Measurements from ENCODE around the gene HELZ. TPM values are rescaled to one million over a fixed set of nuclear protein-coding genes. Genes with fewer than 3 reads are reported as not detected.
A peak's percentile ranks its signal among the peaks of the same experiment; 100 is the strongest.

The HELZ gene
- total and polyA plus RNA-seq, 7 donors: 1.8 to 55.7 (median 30.8) TPM

GRCh38 chr17:67212714-67213417, 32.1 kb downstream of the HELZ start:
- H3K36me3 ChIP-seq (ENCODE audit: insufficient read depth in 1 of 2, low read depth in 1 of 2): peaks cover 0 to 50% of the 10 kb centered on the region in 2 donors
- no peak for ATAC-seq
- intact Hi-C loops (cut with DNase I): no loop called here
- H3K4me3 ChIP-seq: no peak overlapping the region
- WGBS, 3 donors: 58 to 72% (median 65%) methylated on average over 9 of the region's 9 CpGs
- H3K27ac ChIP-seq: no peak overlapping the region
- no peaks in the 10 kb centered on the region for H3K9me3 ChIP-seq
- no peak for TF ChIP-seq CTCF (IDR thresholded peaks at IDR 0.05)
- DNase-seq: no peak
- no peaks in the 10 kb centered on the region for H3K27me3 ChIP-seq (ENCODE audit: insufficient read depth in 3 of 3, low read length in 2 of 3)
- H3K4me1 ChIP-seq: peaks cover 13% of the 10 kb centered on the region

- peaks cover 0 to 43% of the 10 kb centered on the region in 2 donors for H3K36me3 ChIP-seq (ENCODE audit: insufficient read depth in 1 of 2, low read depth in 1 of 2)
- H3K27ac ChIP-seq: no peak overlapping the region
- DNase-seq (no peak), ATAC-seq (no peak)
- H3K4me1 ChIP-seq: peaks cover 13% of the 10 kb centered on the region
- no peak for TF ChIP-seq CTCF (IDR thresholded peaks at IDR 0.05)
- no peaks in the 10 kb centered on the region for H3K9me3 ChIP-seq
- H3K27me3 ChIP-seq (ENCODE audit: insufficient read depth in 3 of 3, low read length in 2 of 3): no peaks in the 10 kb centered on the region
- WGBS, 3 donors: 84 to 95% (median 93%) methylated on average over 5 of the region's 5 CpGs
- intact Hi-C loops (cut with DNase I): no loop called here
- H3K4me3 ChIP-seq: no peak overlapping the region
Measured at GRCh38 chr17:67212231-67212630, 32.8 kb downstream of the HELZ start.

GRCh38 chr17:67211742-67212141, 33.3 kb downstream of the HELZ start:
- intact Hi-C loops (cut with DNase I): no loop called here
- Histone ChIP-seq H3K36me3 (ENCODE audit: insufficient read depth in 1 of 2, low read depth in 1 of 2) (peaks cover 0 to 38% of the 10 kb centered on the region in 2 donors), H3K27ac (no peak overlapping the region), H3K9me3 (no peaks in the 10 kb centered on the region), H3K4me3 (no peak overlapping the region), H3K4me1 (peaks cover 13% of the 10 kb centered on the region), H3K27me3 (ENCODE audit: insufficient read depth in 3 of 3, low read length in 2 of 3) (no peaks in the 10 kb centered on the region)
- ATAC-seq: peak in 1 of 4 donors; percentile 43
- DNase-seq: no peak
- TF ChIP-seq CTCF (IDR thresholded peaks at IDR 0.05): no peak
- 94% methylated on average over 5 of the region's 5 CpGs for WGBS, 3 donors

GRCh38 chr17:67210915-67211314, 34.1 kb downstream of the HELZ start:
- ATAC-seq: no peak
- H3K27ac ChIP-seq: no peak overlapping the region
- intact Hi-C loops (cut with DNase I): no loop called here
- no peak for DNase-seq
- H3K4me1 ChIP-seq: peaks cover 10% of the 10 kb centered on the region
- TF ChIP-seq CTCF (IDR thresholded peaks at IDR 0.05): no peak
- no peaks in the 10 kb centered on the region for H3K27me3 ChIP-seq (ENCODE audit: insufficient read depth in 3 of 3, low read length in 2 of 3)
- H3K4me3 ChIP-seq: no peak overlapping the region
- peaks cover 0 to 31% of the 10 kb centered on the region in 2 donors for H3K36me3 ChIP-seq (ENCODE audit: insufficient read depth in 1 of 2, low read depth in 1 of 2)
- H3K9me3 ChIP-seq: no peaks in the 10 kb centered on the region
- WGBS, 3 donors: 81 to 89% (median 88%) methylated on average over 2 of the region's 2 CpGs

- DNase-seq (no peak), ATAC-seq (no peak)
- intact Hi-C loops (cut with DNase I): no loop called here
- H3K9me3 ChIP-seq: no peaks in the 10 kb centered on the region
- peaks cover 0 to 13% of the 10 kb centered on the region in 2 donors for H3K36me3 ChIP-seq (ENCODE audit: insufficient read depth in 1 of 2, low read depth in 1 of 2)
- H3K27me3 ChIP-seq (ENCODE audit: insufficient read depth in 3 of 3, low read length in 2 of 3): no peaks in the 10 kb centered on the region
- H3K27ac ChIP-seq: no peak overlapping the region
- 71 to 74% (median 71%) methylated on average over 4 of the region's 4 CpGs for WGBS, 3 donors
- H3K4me1 ChIP-seq: peaks cover 8% of the 10 kb centered on the region
- H3K4me3 ChIP-seq: no peak overlapping the region
- no peak for TF ChIP-seq CTCF (IDR thresholded peaks at IDR 0.05)
Measured at GRCh38 chr17:67208232-67208631, 36.8 kb downstream of the HELZ start.
